ENCODE data around the gene THOC2.

- no peak for TF ChIP-seq SUZ12 (IDR thresholded peaks at IDR 0.05; ENCODE audit: extremely low read depth, insufficient read depth, insufficient read length)
- TF ChIP-seq YY1 (IDR thresholded peaks at IDR 0.05; ENCODE audit: insufficient read depth, insufficient read length): no peak
- TF ChIP-seq ZNF274 (IDR thresholded peaks at IDR 0.05; ENCODE audit: low read depth, low read length): no peak
These were observed 103.3 kb downstream of the THOC2 start for GRCh38 chrX:123629502-123629901.
